DMS53 treated with DMSO at 0.1 percent for 48 hours (cell line): Measurements from ENCODE around the gene GIMAP4.
A peak's percentile ranks its signal among the peaks of the same experiment; 100 is the strongest.
"Not testable (repeated sequence)": the region's sequence is repeated elsewhere in the genome, so short reads cannot be mapped to it uniquely, and the experiment has no call there.

ENCODE experiments used
- DNase-seq: peaks from one replicate; lab custom pipeline; 2025; ENCODE audit not compliant: unreplicated experiment; lab: John Stamatoyannopoulos, UW

The GIMAP4 gene

GRCh38 chr7:150579979-150580637 is 12.9 kb downstream of the GIMAP4 start:
- peak; percentile 15 for DNase-seq

GRCh38 chr7:150580638-150581394 is 13.6 kb downstream of the GIMAP4 start:
- DNase-seq: peak; percentile 93

- DNase-seq: no peak
These were observed 18.0 kb downstream of the GIMAP4 start for GRCh38 chr7:150585199-150585598.

GRCh38 chr7:150586068-150586784 is 19.0 kb downstream of the GIMAP4 start:
- DNase-seq: no peak

GRCh38 chr7:150586785-150587152 is 19.6 kb downstream of the GIMAP4 start:
- DNase-seq: no peak

GRCh38 chr7:150587551-150587950 is 20.4 kb downstream of the GIMAP4 start:
- no peak for DNase-seq

GRCh38 chr7:150594805-150595204 is 27.6 kb downstream of the GIMAP4 start:
- no peak for DNase-seq

GRCh38 chr7:150595361-150595760 is 28.2 kb downstream of the GIMAP4 start:
- no peak for DNase-seq

GRCh38 chr7:150603600-150603999 is 36.4 kb downstream of the GIMAP4 start:
- DNase-seq: not testable (repeated sequence)

GRCh38 chr7:150610233-150610632 is 43.0 kb downstream of the GIMAP4 start:
- no peak for DNase-seq

- DNase-seq: no peak
These were observed 45.7 kb downstream of the GIMAP4 start for GRCh38 chr7:150612925-150613324.

- DNase-seq: no peak
These were observed 46.7 kb downstream of the GIMAP4 start for GRCh38 chr7:150613880-150614279.

GRCh38 chr7:150614426-150614825 is 47.2 kb downstream of the GIMAP4 start:
- not testable (repeated sequence) for DNase-seq

- not testable (repeated sequence) for DNase-seq
These were observed 48.1 kb downstream of the GIMAP4 start for GRCh38 chr7:150615221-150615755.

- no peak for DNase-seq
These were observed 52.9 kb downstream of the GIMAP4 start for GRCh38 chr7:150620061-150620460.

- DNase-seq: no peak
These were observed 53.6 kb downstream of the GIMAP4 start for GRCh38 chr7:150620617-150621371.

GRCh38 chr7:150621376-150621775 is 54.2 kb downstream of the GIMAP4 start:
- no peak for DNase-seq
